Measurements from ENCODE around the gene DPP6.

The DPP6 gene

GRCh38 chr7:154569916-154570315, 517.7 kb downstream of the DPP6 start:
- TF ChIP-seq FOXM1 (IDR thresholded peaks at IDR 0.05; ENCODE audit: borderline replicate concordance, low read depth) (no peak), EGR1 (IDR thresholded peaks at IDR 0.05) (no peak), USF1 (IDR thresholded peaks at IDR 0.05) (no peak), TAF1 (IDR thresholded peaks at IDR 0.05; ENCODE audit: low read depth) (no peak), RAD21 (IDR thresholded peaks at IDR 0.05; ENCODE audit: low read depth) (no peak), REST (IDR thresholded peaks at IDR 0.05; ENCODE audit: low read depth) (no peak), TCF12 (IDR thresholded peaks at IDR 0.05; ENCODE audit: low read depth) (no peak), CREB1 (IDR thresholded peaks at IDR 0.05; ENCODE audit: low read depth) (no peak), YY1 (IDR thresholded peaks at IDR 0.05; ENCODE audit: low read depth) (no peak), TEAD4 (IDR thresholded peaks at IDR 0.05) (no peak)
- TF ChIP-seq, protein P1, sequence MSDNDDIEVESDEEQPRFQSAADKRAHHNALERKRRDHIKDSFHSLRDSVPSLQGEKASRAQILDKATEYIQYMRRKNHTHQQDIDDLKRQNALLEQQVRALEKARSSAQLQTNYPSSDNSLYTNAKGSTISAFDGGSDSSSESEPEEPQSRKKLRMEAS (IDR thresholded peaks at IDR 0.05) = no peak

DNA sequence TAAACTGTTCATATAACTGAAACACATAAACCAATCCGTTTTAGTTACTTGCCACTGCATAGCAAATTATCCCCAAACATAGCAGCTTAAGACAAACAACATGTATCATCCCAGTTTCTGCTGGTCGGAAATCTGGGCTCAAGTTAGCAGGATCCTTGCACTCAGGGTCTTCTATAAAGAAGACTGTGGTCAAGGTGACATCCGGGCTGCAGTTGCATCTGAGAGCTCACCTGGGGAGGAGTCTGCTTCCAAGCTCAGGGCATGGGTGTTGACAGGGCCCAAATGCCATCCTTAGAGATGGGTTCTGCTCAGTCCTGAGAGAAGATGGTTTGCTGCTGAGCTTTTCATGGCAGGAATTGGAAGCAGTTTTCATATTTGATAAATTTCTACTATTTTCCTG, 519.6 kb downstream of the DPP6 start:
- no peak for TF ChIP-seq CEBPB (IDR thresholded peaks at IDR 0.05)
- no peak for TF ChIP-seq ZBTB7A (IDR thresholded peaks at IDR 0.05; ENCODE audit: low read depth)
- no peak for TF ChIP-seq TEAD4 (IDR thresholded peaks at IDR 0.05)
- TF ChIP-seq FOXM1 (IDR thresholded peaks at IDR 0.05; ENCODE audit: borderline replicate concordance, low read depth) = no peak
- no peak for TF ChIP-seq RAD21 (IDR thresholded peaks at IDR 0.05; ENCODE audit: low read depth)
- TF ChIP-seq USF1 (IDR thresholded peaks at IDR 0.05) = no peak
- no peak for TF ChIP-seq EGR1 (IDR thresholded peaks at IDR 0.05)
- no peak for TF ChIP-seq NFIC (IDR thresholded peaks at IDR 0.05)
- TF ChIP-seq TCF12 (IDR thresholded peaks at IDR 0.05; ENCODE audit: low read depth) = no peak
- TF ChIP-seq YY1 (IDR thresholded peaks at IDR 0.05; ENCODE audit: low read depth) = no peak
- no peak for TF ChIP-seq REST (IDR thresholded peaks at IDR 0.05; ENCODE audit: low read depth)
- TF ChIP-seq TAF1 (IDR thresholded peaks at IDR 0.05; ENCODE audit: low read depth) = no peak
- TF ChIP-seq EP300 (IDR thresholded peaks at IDR 0.05; ENCODE audit: borderline replicate concordance) = no peak
- TF ChIP-seq, protein P1 (IDR thresholded peaks at IDR 0.05) = no peak
- TF ChIP-seq CREB1 (IDR thresholded peaks at IDR 0.05; ENCODE audit: low read depth) = no peak

DNA sequence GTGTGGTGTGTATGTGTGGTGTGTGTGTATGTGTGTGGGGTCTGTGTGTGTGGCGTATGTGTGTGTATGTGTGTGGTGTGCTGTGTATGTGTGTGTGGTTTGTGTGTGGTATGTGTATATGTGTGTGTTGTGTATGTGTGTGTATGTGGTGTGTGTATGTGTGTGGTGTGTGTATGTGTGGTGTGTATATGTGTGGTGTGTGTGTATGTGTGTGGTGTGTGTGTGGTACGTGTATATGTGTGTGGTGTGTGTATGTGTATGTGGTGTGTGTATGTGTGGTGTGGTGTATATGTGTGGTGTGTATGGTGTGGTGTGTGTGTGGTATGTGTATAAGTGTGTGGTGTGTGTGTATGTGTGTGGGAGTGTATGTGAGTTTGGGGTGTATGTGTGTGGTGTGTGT, 522.0 kb downstream of the DPP6 start:
- TF ChIP-seq TEAD4 (IDR thresholded peaks at IDR 0.05) (no peak), YY1 (IDR thresholded peaks at IDR 0.05; ENCODE audit: low read depth) (no peak), FOXM1 (IDR thresholded peaks at IDR 0.05; ENCODE audit: borderline replicate concordance, low read depth) (no peak), CREB1 (IDR thresholded peaks at IDR 0.05; ENCODE audit: low read depth) (no peak), CEBPB (IDR thresholded peaks at IDR 0.05) (no peak), TCF12 (IDR thresholded peaks at IDR 0.05; ENCODE audit: low read depth) (no peak), TAF1 (IDR thresholded peaks at IDR 0.05; ENCODE audit: low read depth) (no peak), USF1 (IDR thresholded peaks at IDR 0.05) (no peak)
- TF ChIP-seq, protein P1 (IDR thresholded peaks at IDR 0.05) = no peak

DNA sequence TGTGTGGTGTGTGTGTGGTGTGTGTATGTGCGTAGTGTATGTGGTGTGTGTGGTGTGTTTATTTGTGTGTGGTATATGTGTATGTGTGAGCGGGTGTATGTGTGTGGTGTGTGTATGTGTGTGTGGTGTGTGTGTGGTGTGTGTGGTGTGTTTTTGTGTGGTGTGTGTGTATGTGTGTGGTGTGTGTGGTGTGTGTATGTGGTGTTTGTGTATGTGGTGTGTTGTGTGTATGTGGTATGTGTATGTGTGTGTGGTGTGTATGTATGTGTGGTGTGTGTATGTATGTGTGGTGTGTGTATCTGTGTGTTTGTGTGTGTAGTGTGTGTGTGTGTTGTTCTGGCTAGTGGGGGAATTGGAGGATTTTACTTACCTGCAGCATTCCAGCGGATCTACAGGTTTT, 523.3 kb downstream of the DPP6 start:
- TF ChIP-seq ZBTB7A (IDR thresholded peaks at IDR 0.05; ENCODE audit: low read depth) = no peak

GRCh38 chr7:154576604-154577003, 524.4 kb downstream of the DPP6 start:
- TF ChIP-seq CREB1 (IDR thresholded peaks at IDR 0.05; ENCODE audit: low read depth) (no peak), REST (IDR thresholded peaks at IDR 0.05; ENCODE audit: low read depth) (no peak), EGR1 (IDR thresholded peaks at IDR 0.05) (no peak), YY1 (IDR thresholded peaks at IDR 0.05; ENCODE audit: low read depth) (no peak), TEAD4 (IDR thresholded peaks at IDR 0.05) (no peak), EP300 (IDR thresholded peaks at IDR 0.05; ENCODE audit: borderline replicate concordance) (no peak), ZBTB7A (IDR thresholded peaks at IDR 0.05; ENCODE audit: low read depth) (no peak), USF1 (IDR thresholded peaks at IDR 0.05) (no peak), TAF1 (IDR thresholded peaks at IDR 0.05; ENCODE audit: low read depth) (no peak), TCF12 (IDR thresholded peaks at IDR 0.05; ENCODE audit: low read depth) (no peak), NFIC (IDR thresholded peaks at IDR 0.05) (no peak), CEBPB (IDR thresholded peaks at IDR 0.05) (no peak)
- TF ChIP-seq, protein P1 (IDR thresholded peaks at IDR 0.05) = no peak

Measured in Ishikawa (cell line).